Sigmoid colon (tissue), 7 donors: ENCODE measurements around the gene ETV6. TPM values are rescaled to one million over a fixed set of nuclear protein-coding genes. Genes with fewer than 3 reads are reported as not detected.

ENCODE experiments used
- DNase-seq: peaks from one replicate; pipeline ENCODE4 v3.0.0-alpha.2; 2019
- H3K27ac ChIP-seq, 4 donors: fragments of 200-600 bp; sonication (generic); one replicate each; pipeline ENCODE4 v1.5.1; 2016 to 2019; ENCODE audit warnings: mild to moderate bottlenecking in 1 of 4
- H3K27me3 ChIP-seq, 3 donors: fragments of 200-600 bp; sonication (generic); one replicate each; pipeline ENCODE4 v1.5.1; 2019; ENCODE audit warnings: mild to moderate bottlenecking in 1 of 3
- H3K36me3 ChIP-seq, 4 donors: fragments of 200-600 bp; sonication (generic); one replicate each; pipeline ENCODE4 v1.5.1; 2016 to 2019
- H3K4me1 ChIP-seq, 4 donors: fragments of 200-600 bp; sonication (generic); one replicate each; pipeline ENCODE4 v1.5.1; 2017 to 2019
- H3K4me3 ChIP-seq, 4 donors: fragments of 200-600 bp; sonication (generic); one replicate each; pipeline ENCODE4 v1.5.1; 2017 to 2019; ENCODE audit warnings: mild to moderate bottlenecking in 2 of 4, moderate library complexity in 1 of 4
- H3K9me3 ChIP-seq, 4 donors: fragments of 200-600 bp in 3 of 4; sonication (generic) in 3 of 4; one replicate each; pipeline versions ENCODE4 v1.5.1 to v1.6.1; 2013 to 2019
- EP300 ChIP-seq, 4 donors: sonication (generic); formaldehyde crosslinking; IDR thresholded peaks; one replicate each; pipeline ENCODE4 v1.6.1; 2017; ENCODE audit warnings: antibody characterized with exemption in 4 of 4
- POLR2A ChIP-seq, 2 donors: fragments of 450-650 bp; IDR thresholded peaks; one replicate each; pipeline ENCODE4 v1.6.1; 2016; ENCODE audit warnings: antibody characterized with exemption in 2 of 2, mild to moderate bottlenecking in 2 of 2, moderate library complexity in 2 of 2
- POLR2AphosphoS5 ChIP-seq, 4 donors: sonication (generic); formaldehyde crosslinking; IDR thresholded peaks; one replicate each; pipeline ENCODE4 v1.6.1; 2017; ENCODE audit warnings: antibody characterized with exemption in 4 of 4
- WGBS, 2 donors: extraction: QIAGEN DNeasy Blood & Tissue Kit; methylation state at CpG; one replicate each; pipeline ENCODE4 v1.1.7; 2013; 5-methylcytosine and 5-hydroxymethylcytosine counted together
- intact Hi-C: fragments of 100-400 bp; cut with DNase I; formaldehyde crosslinking; loops from one replicate; pipeline ENCODE4 v1.15.1; 2023
- polyA plus RNA-seq, 3 donors: library from polyadenylated mRNA; stranded (reverse); fragments of 200-250 nt; gene quantifications; one replicate each; pipeline ENCODE4 v1.2.3, GENCODE V29; 2013
- total RNA-seq, 4 donors: library from RNA; depleted of rRNA; stranded (reverse); fragments of >200 nt; gene quantifications; one replicate each; pipeline ENCODE4 v1.1.0, GENCODE V29; 2016
- TF ChIP-seq, protein P1 (sequence below), 4 experiments: fragments of 450-650 bp in 3 of 4; fragments of 200-600 bp in 1 of 4; IDR thresholded peaks; one replicate each; pipeline ENCODE4 v1.5.1; 2016 to 2019; ENCODE audit warnings: antibody characterized with exemption in 4 of 4, mild to moderate bottlenecking in 3 of 4, moderate library complexity in 2 of 4
- donor health status: healthy with polysubstance abuse.
- donor health status: Bipolar disorder and iron deficiency.
- donor health status: healthy.

The ETV6 gene
- total and polyA plus RNA-seq, 7 donors, result 8.4 to 35.2 (median 16.3) TPM

DNA sequence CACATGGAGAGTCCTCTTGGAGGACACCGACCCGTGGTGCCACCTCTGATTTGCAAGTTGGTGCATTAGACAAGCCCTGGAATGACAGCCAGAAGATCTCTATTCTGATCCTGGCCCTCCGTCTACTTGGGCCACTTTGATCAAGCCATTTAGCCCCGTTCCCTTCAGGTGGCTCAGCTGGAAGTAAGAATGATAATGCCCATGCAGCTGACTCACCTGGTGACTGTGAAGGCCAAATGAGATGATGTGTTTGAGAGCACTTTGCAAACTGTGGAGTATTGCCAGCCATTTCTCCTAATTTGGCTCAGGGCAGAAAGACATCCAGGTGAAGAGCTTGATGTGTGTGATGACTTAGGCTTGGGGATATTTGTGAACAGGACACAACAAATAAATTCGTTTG lies 165.9 kb downstream of the ETV6 start:
- intact Hi-C loops, result no loop called here
- TF ChIP-seq POLR2AphosphoS5 (IDR thresholded peaks at IDR 0.05) (no peak), POLR2A (IDR thresholded peaks at IDR 0.05) (no peak), EP300 (IDR thresholded peaks at IDR 0.05) (no peak)
- TF ChIP-seq, protein P1, sequence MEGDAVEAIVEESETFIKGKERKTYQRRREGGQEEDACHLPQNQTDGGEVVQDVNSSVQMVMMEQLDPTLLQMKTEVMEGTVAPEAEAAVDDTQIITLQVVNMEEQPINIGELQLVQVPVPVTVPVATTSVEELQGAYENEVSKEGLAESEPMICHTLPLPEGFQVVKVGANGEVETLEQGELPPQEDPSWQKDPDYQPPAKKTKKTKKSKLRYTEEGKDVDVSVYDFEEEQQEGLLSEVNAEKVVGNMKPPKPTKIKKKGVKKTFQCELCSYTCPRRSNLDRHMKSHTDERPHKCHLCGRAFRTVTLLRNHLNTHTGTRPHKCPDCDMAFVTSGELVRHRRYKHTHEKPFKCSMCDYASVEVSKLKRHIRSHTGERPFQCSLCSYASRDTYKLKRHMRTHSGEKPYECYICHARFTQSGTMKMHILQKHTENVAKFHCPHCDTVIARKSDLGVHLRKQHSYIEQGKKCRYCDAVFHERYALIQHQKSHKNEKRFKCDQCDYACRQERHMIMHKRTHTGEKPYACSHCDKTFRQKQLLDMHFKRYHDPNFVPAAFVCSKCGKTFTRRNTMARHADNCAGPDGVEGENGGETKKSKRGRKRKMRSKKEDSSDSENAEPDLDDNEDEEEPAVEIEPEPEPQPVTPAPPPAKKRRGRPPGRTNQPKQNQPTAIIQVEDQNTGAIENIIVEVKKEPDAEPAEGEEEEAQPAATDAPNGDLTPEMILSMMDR (IDR thresholded peaks at IDR 0.05), result no peak
- Histone ChIP-seq H3K4me3 (no peak overlapping the region), H3K27ac (peak overlapping the region; percentile 14 to 84 (median 81)), H3K36me3 (peaks cover 0 to 6% (median 0%) of the 10 kb centered on the region in 4 donors), H3K27me3 (no peaks in the 10 kb centered on the region), H3K4me1 (peaks cover 0 to 71% (median 63%) of the 10 kb centered on the region in 4 donors), H3K9me3 (no peaks in the 10 kb centered on the region)
- no peak for DNase-seq
- 95 to 96% methylated on average over 5 of the region's 5 CpGs for WGBS, 2 donors

DNA sequence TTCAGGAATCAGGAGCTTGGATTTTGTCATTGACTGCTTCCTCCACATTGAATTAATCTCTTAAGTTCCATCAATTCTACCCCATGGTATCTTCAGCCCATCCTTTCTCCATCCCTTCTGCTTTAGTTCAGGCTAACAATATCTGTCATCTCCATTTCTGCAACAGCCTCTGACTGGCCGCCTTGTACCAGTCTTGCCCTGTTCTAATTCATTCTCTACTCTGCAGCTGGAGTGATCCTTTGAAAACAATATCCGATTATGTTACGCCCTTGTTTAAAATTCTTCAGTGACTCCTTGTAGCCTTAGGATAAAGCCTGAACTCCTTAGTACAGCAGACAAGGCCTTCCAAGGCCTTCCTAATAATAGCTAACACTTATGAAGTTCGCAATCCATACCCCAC lies 170.2 kb downstream of the ETV6 start:
- no peak for TF ChIP-seq POLR2AphosphoS5 (IDR thresholded peaks at IDR 0.05)
- no peak for DNase-seq
- WGBS, 2 donors, result 97 to 98% methylated on average over 4 of the region's 4 CpGs
- H3K27me3 ChIP-seq, result no peaks in the 10 kb centered on the region
- H3K4me1 ChIP-seq, result peaks cover 0 to 54% (median 40%) of the 10 kb centered on the region in 4 donors
- H3K4me3 ChIP-seq, result no peak overlapping the region
- peaks cover 0 to 6% (median 0%) of the 10 kb centered on the region in 4 donors for H3K36me3 ChIP-seq
- H3K9me3 ChIP-seq, result no peaks in the 10 kb centered on the region
- no peak overlapping the region for H3K27ac ChIP-seq
- intact Hi-C loops, result no loop called here

DNA sequence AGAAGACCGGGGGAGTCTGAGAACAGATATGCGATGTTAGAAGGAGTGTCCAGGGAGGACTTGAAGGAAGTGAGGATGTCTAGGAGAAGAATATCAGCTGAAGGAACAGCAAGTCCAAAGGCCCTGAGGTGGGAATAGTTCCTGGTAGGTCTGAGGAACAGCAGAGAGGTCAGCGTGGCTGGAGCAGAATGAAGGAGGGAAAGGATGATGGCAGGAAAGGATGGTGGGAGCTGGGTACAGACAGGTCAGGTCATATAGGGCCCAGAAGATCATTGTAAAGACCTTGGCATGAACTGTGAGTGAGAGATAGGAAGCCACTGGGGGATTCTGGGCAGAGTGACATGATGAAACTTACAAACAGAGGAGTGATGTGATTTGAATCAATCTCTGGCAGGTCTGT lies 171.0 kb downstream of the ETV6 start:
- WGBS, 2 donors, result 96 to 99% methylated on average over 3 of the region's 3 CpGs
- Histone ChIP-seq H3K4me3 (no peak overlapping the region), H3K9me3 (no peaks in the 10 kb centered on the region), H3K4me1 (peaks cover 0 to 54% (median 37%) of the 10 kb centered on the region in 4 donors), H3K27me3 (no peaks in the 10 kb centered on the region), H3K27ac (no peak overlapping the region), H3K36me3 (peaks cover 0 to 6% (median 0%) of the 10 kb centered on the region in 4 donors)
- intact Hi-C loops, result no loop called here
- no peak for TF ChIP-seq EP300 (IDR thresholded peaks at IDR 0.05)
- no peak for TF ChIP-seq POLR2AphosphoS5 (IDR thresholded peaks at IDR 0.05)
- TF ChIP-seq POLR2A (IDR thresholded peaks at IDR 0.05), result no peak
- TF ChIP-seq, protein P1 (IDR thresholded peaks at IDR 0.05), result no peak
- no peak for DNase-seq

DNA sequence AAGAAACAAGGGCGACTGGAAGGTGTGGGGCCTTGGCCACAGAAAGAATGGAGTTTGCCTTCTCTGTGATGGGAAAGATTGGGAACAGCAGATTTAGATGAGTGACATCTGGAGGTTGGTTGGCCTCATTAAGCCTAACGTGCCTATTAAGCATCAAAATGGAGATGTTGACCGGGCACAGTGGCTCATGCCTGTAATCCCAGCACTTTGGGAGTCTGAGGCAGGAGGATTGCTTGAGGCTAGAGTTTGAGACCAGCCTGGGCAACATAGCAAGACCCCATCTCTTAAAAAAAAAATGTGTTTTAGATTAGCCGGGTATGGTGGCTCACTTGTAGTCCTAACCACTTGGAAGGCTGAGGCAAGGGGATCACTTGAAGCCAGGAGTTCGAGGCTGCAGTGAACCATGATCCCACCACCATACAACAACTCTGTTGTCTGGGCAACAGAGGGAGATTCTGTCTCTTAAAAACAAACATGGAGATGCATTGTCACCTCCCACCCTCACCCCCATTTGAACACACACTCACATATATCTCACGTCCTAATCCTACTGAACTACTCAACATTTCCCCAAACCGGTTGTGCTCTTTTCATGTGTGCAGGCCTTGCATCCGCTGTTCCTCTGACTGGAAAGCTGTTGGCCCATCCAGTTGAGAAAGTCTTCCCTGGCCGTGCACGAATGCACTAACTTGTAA lies 172.1 kb downstream of the ETV6 start:
- Histone ChIP-seq H3K36me3 (peaks cover 0 to 6% (median 0%) of the 10 kb centered on the region in 4 donors), H3K4me3 (no peak overlapping the region), H3K4me1 (peaks cover 0 to 56% (median 32%) of the 10 kb centered on the region in 4 donors), H3K27ac (peak overlapping the region in 3 of 4 donors; percentile 57 to 66 (median 65)), H3K9me3 (no peaks in the 10 kb centered on the region), H3K27me3 (no peaks in the 10 kb centered on the region)
- intact Hi-C loops, result no loop called here
- TF ChIP-seq EP300 (IDR thresholded peaks at IDR 0.05) (no peak), POLR2A (IDR thresholded peaks at IDR 0.05) (no peak)
- WGBS, 2 donors, result 88 to 90% methylated on average over 10 of the region's 10 CpGs
- no peak for DNase-seq

DNA sequence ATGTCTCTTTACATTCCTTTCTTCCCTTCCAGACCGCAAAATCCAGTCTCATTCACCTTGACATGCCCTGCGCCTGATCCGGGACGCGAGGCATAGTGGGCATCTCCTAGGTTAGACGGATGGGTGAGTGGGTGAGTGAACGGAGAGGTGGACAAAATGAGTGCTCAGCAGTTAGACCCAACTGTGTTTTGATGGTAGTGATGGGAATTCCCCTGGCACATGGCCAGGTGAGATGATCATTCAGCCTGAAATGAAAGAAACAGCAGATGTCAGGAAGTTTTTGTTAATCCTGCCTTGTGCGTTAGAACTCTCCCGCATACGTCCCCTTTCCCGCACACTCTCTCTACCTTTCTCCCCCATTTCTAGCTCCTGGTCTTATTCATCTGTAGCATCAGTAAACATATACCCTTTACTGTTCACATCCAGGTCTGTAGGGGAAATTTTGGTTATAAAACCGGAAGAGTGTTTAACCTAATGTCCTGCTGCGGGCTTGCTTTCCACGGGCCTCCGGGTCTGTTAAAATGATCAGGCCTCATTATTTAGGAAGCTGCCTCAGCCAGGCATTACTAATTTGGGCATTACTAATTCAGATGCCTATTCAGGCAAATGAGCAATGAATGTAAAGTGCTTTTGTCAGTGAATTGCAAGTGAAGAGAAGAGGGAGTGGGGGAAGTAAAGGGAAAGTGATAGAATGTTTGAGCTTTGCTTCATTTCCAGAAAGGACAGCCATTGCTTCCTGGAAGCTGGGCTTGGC lies 172.8 kb downstream of the ETV6 start:
- intact Hi-C loops, result no loop called here
- H3K27ac ChIP-seq, result peak overlapping the region in 3 of 4 donors; percentile 57 to 66 (median 65)

DNA sequence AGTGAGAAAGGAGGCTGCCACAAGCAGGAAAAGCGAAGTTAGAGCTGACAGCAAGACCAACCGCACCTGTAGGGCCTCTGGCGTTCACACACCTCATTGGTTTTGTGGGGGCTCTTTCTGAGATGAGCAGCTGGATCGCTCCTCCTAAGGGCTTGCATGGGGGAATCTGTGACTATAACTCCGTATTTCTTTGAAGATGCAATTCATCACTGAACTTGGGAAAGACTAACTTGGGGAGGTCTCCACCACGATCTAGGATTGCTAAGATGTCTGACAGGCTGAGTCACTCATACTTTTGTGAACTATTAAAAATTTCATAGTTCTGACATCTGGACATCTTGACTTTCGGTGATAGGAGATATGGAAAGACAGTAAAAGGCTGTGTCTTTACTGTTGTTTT lies 173.6 kb downstream of the ETV6 start:
- Histone ChIP-seq H3K4me1 (peaks cover 0 to 65% (median 43%) of the 10 kb centered on the region in 4 donors), H3K9me3 (no peaks in the 10 kb centered on the region), H3K27me3 (no peaks in the 10 kb centered on the region), H3K27ac (peak overlapping the region in 3 of 4 donors; percentile 57 to 66 (median 65)), H3K4me3 (no peak overlapping the region), H3K36me3 (peaks cover 0 to 6% (median 0%) of the 10 kb centered on the region in 4 donors)
- no peak for TF ChIP-seq EP300 (IDR thresholded peaks at IDR 0.05)
- TF ChIP-seq POLR2AphosphoS5 (IDR thresholded peaks at IDR 0.05), result no peak
- no peak for DNase-seq
- 81 to 93% methylated on average over 7 of the region's 7 CpGs for WGBS, 2 donors
- intact Hi-C loops, result no loop called here

More for the DNA sequence above, 172.8 kb downstream of the ETV6 start:
- peaks cover 0 to 62% (median 35%) of the 10 kb centered on the region in 4 donors for H3K4me1 ChIP-seq
- H3K4me3 ChIP-seq, result no peak overlapping the region
- no peaks in the 10 kb centered on the region for H3K27me3 ChIP-seq
- peaks cover 0 to 6% (median 0%) of the 10 kb centered on the region in 4 donors for H3K36me3 ChIP-seq
- DNase-seq, result no peak
- TF ChIP-seq POLR2AphosphoS5 (IDR thresholded peaks at IDR 0.05) (no peak), POLR2A (IDR thresholded peaks at IDR 0.05) (no peak)
- no peaks in the 10 kb centered on the region for H3K9me3 ChIP-seq
- WGBS, 2 donors, result 47 to 48% methylated on average over 15 of the region's 15 CpGs
